Skeletal muscle satellite cell (primary cell): ENCODE measurements around the gene SHBG.
A peak's percentile ranks its signal among the peaks of the same experiment; 100 is the strongest.
"Not testable (repeated sequence)": the region's sequence is repeated elsewhere in the genome, so short reads cannot be mapped to it uniquely, and the experiment has no call there.

Source experiments
- H3K27me3 ChIP-seq: 2 replicates; pipeline ENCODE4 v1.7.0; 2013; ENCODE audit warnings: low read length; ENCODE audit not compliant: control insufficient read depth, insufficient read depth
- H3K36me3 ChIP-seq: 2 replicates; pipeline ENCODE4 v1.7.0; 2013; ENCODE audit warnings: mild to moderate bottlenecking, control low read depth, low read length; ENCODE audit not compliant: insufficient read depth
- H3K4me1 ChIP-seq: 2 replicates; pipeline ENCODE4 v1.7.0; 2013; ENCODE audit warnings: low read length; ENCODE audit not compliant: control insufficient read depth, insufficient read depth
- H3K4me2 ChIP-seq: 2 replicates; pipeline ENCODE4 v1.7.0; 2013; ENCODE audit warnings: mild to moderate bottlenecking, low read length
- H3K4me3 ChIP-seq: 2 replicates; pipeline ENCODE4 v1.7.0; 2013; ENCODE audit warnings: low read length
- H3K9ac ChIP-seq: 2 replicates; pipeline ENCODE4 v1.7.0; 2013; ENCODE audit warnings: mild to moderate bottlenecking, low read depth, low read length, moderate library complexity
- H3K9me3 ChIP-seq: replicated peaks from 2 replicates; pipeline ENCODE4 v1.7.0; 2013; ENCODE audit warnings: mild to moderate bottlenecking, control low read depth, low read length

SHBG gene

DNA sequence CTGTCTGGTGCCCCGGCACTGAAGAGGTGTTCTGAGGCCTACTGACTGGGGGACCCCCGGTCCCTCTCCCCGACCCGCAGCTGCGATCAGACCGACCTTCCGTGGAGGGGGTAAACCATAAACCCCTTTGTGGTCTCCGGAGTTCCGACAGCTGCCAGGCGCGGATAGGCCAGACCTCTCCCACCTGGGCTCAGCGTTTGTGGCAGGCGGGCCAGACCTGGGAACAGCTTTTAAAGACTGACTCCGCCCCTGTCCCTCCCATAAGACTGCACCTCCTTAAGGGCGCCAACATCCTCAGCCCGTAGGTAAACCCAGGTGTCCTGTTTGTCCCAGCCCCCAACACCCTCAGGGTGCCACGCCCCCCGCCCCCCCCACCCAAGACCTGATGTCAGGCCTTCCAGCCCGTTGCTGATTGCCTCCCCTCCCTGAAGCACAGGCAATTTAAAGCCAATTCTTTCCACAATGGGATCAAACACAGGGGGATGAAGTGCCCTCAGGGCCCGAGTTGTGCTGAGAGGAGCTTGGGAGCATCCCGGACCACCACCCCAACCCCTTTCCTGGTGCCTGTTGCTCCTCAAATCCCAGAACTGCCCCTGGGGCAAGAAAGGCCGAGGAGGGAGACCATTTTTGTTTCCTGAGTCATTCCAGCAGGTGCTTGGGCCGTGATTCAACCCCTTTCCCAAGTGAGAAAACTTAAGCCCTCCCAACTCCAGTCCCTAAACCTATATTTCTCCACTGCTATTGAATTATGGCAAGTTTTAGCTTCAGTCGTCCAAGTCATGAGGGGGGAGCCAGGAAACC, 39.8 kb upstream of the SHBG start, which contains the start of gene SOX15:
Gene SOX15 (minus strand): TSS at position 204 of the 801 bp plus-strand sequence. CDS start 418 bp downstream, outside the sequence.
- no peaks in the 10 kb centered on the region for H3K9me3 ChIP-seq
- H3K4me3 ChIP-seq: peak within 1 kb of the TSS; percentile 52
- peaks cover 53% of the 10 kb centered on the region for H3K36me3 ChIP-seq
- peak within 1 kb of the TSS; percentile 58 for H3K4me2 ChIP-seq
- H3K27me3 ChIP-seq: no peaks in the 10 kb centered on the region
- peak within 1 kb of the TSS; percentile 49 for H3K9ac ChIP-seq
- H3K4me1 ChIP-seq: peaks cover 46% of the 10 kb centered on the region

- no peaks in the 10 kb centered on the region for H3K27me3 ChIP-seq
- no peaks in the 10 kb centered on the region for H3K9me3 ChIP-seq
- H3K4me2 ChIP-seq: peak overlapping the region; percentile 31
- peak overlapping the region; percentile 44 for H3K9ac ChIP-seq
- peaks cover 59% of the 10 kb centered on the region for H3K36me3 ChIP-seq
- H3K4me3 ChIP-seq: no peak overlapping the region
- peaks cover 46% of the 10 kb centered on the region for H3K4me1 ChIP-seq
These were observed 39.2 kb upstream of the SHBG start for GRCh38 chr17:7590743-7591142.

DNA sequence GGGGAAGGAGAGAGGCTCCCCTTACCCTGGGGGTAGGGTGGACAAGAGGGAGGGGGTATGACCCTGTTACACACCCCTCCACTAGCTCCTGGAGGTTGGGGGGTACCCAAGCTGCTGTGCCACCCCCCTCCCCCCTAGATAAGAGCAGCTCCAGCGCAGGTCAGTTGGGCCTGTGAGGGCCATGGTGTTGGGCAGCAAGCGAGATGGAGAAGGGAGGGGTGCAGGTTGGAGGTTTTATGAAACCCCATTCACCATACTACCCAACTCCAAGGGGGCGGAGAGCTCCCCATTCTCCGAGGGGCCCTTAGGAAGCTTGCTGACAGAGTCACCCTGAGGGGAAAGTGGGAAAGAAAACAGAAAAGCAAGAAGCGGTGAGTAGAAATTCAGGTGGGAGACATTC, 38.3 kb upstream of the SHBG start:
- H3K4me1 ChIP-seq: peaks cover 44% of the 10 kb centered on the region
- no peak overlapping the region for H3K4me3 ChIP-seq
- H3K9ac ChIP-seq: no peak overlapping the region
- H3K36me3 ChIP-seq: peaks cover 67% of the 10 kb centered on the region
- H3K27me3 ChIP-seq: no peaks in the 10 kb centered on the region
- H3K4me2 ChIP-seq: no peak overlapping the region
- no peaks in the 10 kb centered on the region for H3K9me3 ChIP-seq

DNA sequence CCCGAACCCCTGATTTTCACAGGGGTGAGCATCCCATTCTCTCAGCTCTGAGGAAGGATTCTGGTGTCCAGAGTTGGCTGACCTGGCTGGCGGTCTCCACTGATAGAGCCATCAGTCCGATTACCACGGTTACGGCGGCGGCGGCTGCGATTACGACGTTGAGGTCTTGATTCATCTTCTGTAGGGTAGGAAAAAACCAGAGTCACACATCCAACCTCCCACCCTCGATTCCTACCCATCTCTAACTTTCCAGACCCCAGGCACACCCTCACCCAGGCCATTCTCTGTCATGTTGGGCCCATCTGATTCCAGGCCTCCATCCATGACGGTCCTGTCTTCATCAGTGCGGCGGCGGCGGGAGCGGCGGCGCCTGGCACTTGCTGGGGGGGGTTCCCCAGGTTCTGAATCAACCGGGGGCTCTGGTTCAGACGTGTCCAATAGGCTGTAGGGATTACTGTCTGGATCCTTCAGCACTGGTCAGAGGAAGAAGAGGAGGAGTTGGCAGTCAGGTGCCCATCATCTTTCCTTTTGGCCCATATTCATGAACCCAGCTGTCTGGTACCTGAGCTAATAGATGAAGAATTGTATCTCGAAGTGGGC, 37.4 kb upstream of the SHBG start:
- H3K4me2 ChIP-seq: no peak overlapping the region
- peaks cover 75% of the 10 kb centered on the region for H3K36me3 ChIP-seq

DNA sequence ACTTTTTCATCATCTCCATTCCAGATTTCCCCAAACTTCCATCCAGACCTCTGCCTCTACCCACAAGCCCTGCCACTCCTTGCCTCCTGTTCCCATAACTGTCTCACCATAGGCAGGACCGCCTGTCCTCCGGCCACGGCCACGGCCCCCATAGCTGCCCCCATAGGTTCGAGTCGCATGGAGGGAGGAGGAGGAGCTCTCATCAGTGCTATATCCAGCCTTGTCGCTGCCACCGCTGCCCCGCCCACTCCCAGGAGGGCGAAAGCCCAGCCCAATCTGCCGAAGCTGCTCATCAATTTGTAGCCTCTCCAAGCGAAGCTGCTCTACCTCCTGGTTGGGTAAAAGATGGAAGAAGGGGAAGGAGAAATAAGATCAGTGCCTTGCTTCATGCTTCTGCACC, 36.6 kb upstream of the SHBG start:
- Histone ChIP-seq H3K4me2 (no peak overlapping the region), H3K4me3 (no peak overlapping the region), H3K4me1 (peaks cover 28% of the 10 kb centered on the region), H3K9ac (no peak overlapping the region), H3K9me3 (no peaks in the 10 kb centered on the region), H3K27me3 (no peaks in the 10 kb centered on the region), H3K36me3 (peaks cover 75% of the 10 kb centered on the region)

More for the DNA sequence above, 37.4 kb upstream of the SHBG start:
- Histone ChIP-seq H3K9me3 (no peaks in the 10 kb centered on the region), H3K27me3 (no peaks in the 10 kb centered on the region), H3K9ac (no peak overlapping the region), H3K4me1 (peaks cover 36% of the 10 kb centered on the region), H3K4me3 (no peak overlapping the region)

- not testable (repeated sequence) for H3K9ac ChIP-seq, H3K9me3 ChIP-seq, H3K4me3 ChIP-seq, H3K4me1 ChIP-seq, H3K4me2 ChIP-seq, H3K27me3 ChIP-seq
- peaks cover 74% of the 10 kb centered on the region for H3K36me3 ChIP-seq
These were observed 32.4 kb upstream of the SHBG start for GRCh38 chr17:7597561-7597960.

DNA sequence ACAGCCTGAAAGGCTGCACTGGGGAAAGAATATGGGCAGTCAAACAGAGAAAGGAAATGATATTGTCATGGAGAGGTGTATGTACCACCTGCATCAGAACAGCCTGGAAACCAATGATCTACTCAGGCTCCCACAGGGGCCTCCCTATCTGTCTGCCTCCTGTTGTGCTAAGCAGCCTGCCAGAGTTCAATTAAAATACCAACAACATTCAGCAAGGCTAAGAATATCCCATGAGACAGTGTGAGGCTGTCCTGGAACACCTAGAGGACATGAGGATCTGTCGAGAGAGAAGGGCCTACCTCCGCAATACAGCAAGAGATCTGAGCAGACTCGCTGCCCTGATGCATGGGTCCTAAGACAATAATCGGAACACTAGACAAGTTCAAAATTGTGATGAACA, 23.7 kb upstream of the SHBG start:
- Histone ChIP-seq H3K4me1 (no peaks in the 10 kb centered on the region), H3K9me3 (no peaks in the 10 kb centered on the region), H3K36me3 (peaks cover 37% of the 10 kb centered on the region), H3K4me2 (no peak overlapping the region), H3K9ac (no peak overlapping the region), H3K4me3 (no peak overlapping the region), H3K27me3 (no peaks in the 10 kb centered on the region)

DNA sequence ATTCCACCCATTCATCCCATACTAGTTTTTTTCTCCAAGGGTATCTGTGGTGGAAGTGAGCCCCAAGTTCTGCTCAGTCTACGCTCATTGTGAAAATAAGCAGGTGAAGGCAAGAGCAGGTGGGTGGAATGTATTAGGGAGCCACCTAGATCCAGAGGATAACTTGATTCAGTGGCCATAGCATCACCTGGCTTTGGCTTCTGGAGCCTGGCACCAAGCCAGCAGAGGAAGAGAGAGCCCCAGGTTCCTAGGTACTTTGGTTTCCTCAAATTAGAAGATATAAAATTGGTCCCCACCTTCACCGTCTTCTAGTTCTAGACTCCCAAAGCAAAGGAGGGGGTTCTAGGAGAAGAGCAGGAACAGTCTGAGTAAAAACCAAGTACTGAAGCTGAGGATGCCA, 19.3 kb upstream of the SHBG start:
- no peak overlapping the region for H3K4me2 ChIP-seq
- no peak overlapping the region for H3K4me3 ChIP-seq
- no peak overlapping the region for H3K9ac ChIP-seq
- peaks cover 17% of the 10 kb centered on the region for H3K36me3 ChIP-seq
- H3K27me3 ChIP-seq: no peaks in the 10 kb centered on the region
- H3K9me3 ChIP-seq: no peaks in the 10 kb centered on the region
- H3K4me1 ChIP-seq: peaks cover 24% of the 10 kb centered on the region

DNA sequence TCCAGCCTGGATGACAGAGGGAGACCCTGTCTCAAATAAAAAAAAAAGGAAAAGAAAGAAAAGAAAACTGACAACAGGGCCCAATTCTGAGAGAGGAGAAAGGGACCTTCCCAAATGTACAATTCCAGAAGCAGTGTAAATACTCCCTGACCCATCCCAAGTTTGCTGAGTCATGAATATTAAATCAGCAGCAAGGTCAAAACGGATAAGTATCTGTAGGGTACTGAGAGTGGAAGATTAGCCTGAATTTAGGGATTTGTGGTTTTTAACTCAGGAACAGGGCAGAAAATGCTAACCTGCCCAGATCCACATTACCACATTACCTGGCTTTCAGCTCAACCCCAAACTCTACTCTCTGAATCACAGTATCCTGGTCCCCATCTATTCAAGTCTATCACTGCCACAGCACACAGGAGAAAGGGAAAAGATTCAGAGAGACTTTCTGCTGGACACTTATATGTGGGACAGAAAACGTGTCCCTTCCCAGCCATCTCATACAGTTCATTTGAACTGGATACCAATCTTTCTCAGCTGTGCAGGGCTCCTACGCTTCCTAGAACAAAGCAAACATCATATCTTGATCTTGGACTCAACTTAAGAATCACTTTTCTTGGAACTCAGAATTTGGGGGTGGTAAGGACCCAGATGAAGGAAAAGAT, 18.2 kb upstream of the SHBG start:
- Histone ChIP-seq H3K4me3 (peak overlapping the region; percentile 45), H3K36me3 (peaks cover 8% of the 10 kb centered on the region), H3K4me1 (peaks cover 24% of the 10 kb centered on the region), H3K9ac (peak overlapping the region; percentile 14), H3K4me2 (peak overlapping the region; percentile 69), H3K27me3 (no peaks in the 10 kb centered on the region), H3K9me3 (no peaks in the 10 kb centered on the region)

DNA sequence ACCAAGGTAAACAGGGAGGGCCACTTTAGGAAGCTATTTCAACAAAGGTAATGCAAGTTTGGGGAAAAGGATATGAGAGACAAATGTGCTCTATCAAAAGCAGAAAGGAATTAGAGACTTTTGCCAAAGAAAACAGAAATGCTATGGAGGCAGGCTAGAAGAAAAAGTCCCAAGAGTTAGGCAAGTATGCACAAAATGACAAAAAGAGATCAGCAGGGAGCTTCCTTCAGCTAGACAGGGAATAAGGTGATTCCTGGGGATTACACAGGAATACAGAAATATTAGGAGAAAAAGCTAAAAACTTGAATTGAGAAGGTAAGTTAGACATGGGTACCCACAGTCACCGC, 17.7 kb upstream of the SHBG start:
- H3K4me1 ChIP-seq: peaks cover 24% of the 10 kb centered on the region
- no peaks in the 10 kb centered on the region for H3K9me3 ChIP-seq
- H3K9ac ChIP-seq: peak overlapping the region; percentile 14
- peaks cover 8% of the 10 kb centered on the region for H3K36me3 ChIP-seq
- H3K4me2 ChIP-seq: peak overlapping the region; percentile 69
- peak overlapping the region; percentile 45 for H3K4me3 ChIP-seq
- no peaks in the 10 kb centered on the region for H3K27me3 ChIP-seq

DNA sequence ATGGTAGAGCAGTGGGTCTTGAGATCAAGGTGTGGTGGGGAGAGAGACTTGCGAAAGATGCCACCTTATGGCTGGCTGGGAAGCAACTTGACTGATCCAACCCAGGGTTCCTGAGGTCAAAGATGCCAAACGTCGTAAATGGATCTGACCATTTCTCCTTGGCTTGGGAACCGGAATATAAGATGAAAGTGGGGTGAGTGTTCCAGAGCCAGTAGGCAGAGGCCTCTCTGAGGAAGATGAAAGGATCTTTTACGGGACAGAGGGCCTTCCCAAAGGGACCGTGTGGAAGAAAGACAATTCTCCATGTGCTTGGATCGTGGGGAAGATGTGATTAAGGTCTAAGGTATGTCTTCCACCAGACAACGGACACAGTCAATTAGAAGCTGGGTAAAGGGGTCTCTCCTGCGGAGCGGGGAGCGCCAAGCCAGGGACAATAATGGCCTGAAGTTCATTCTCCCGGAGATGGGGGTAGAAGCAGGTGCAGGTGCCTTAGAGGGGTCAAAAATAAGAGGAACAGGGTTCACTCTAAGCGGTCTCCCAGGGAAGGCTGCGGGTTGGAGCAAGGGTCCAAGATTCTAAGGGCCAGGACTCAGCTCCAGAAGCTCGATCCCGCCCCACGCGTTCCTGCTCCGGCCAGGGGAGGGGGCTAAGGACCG, 16.0 kb upstream of the SHBG start:
- Histone ChIP-seq H3K4me3 (peak overlapping the region; percentile 87), H3K36me3 (peaks cover 8% of the 10 kb centered on the region), H3K4me1 (peaks cover 24% of the 10 kb centered on the region), H3K9ac (peak overlapping the region; percentile 94), H3K4me2 (peak overlapping the region; percentile 86), H3K9me3 (no peaks in the 10 kb centered on the region), H3K27me3 (no peaks in the 10 kb centered on the region)
